HepG2 (cell line): ENCODE measurements around the gene NRBP1. TPM values are rescaled to one million over a fixed set of nuclear protein-coding genes. Genes with fewer than 3 reads are reported as not detected.
A peak's percentile ranks its signal among the peaks of the same experiment; 100 is the strongest.

Source experiments
- ATF3 ChIP-seq: sonication (generic); formaldehyde crosslinking; IDR thresholded peaks from 2 replicates; pipeline ENCODE4 v1.4.0; 2020; ENCODE audit warnings: missing genetic modification reagents
- EHMT2 ChIP-seq: fragments of 200-600 bp; sonication (generic); IDR thresholded peaks from 2 replicates; pipeline ENCODE4 v1.7.0; 2017; ENCODE audit warnings: antibody characterized with exemption, low read depth, low read length, borderline replicate concordance
- FOXO1 ChIP-seq: sonication (generic); formaldehyde crosslinking; IDR thresholded peaks from 2 replicates; pipeline ENCODE4 v1.4.0; 2020; ENCODE audit warnings: missing genetic modification reagents
- JDP2 ChIP-seq: sonication (generic); formaldehyde crosslinking; IDR thresholded peaks from 2 replicates; pipeline ENCODE4 v1.8.1; 2022; ENCODE audit warnings: missing genetic modification reagents, borderline replicate concordance
- MZF1 ChIP-seq: sonication (generic); formaldehyde crosslinking; IDR thresholded peaks from 2 replicates; pipeline ENCODE4 v1.8.1; 2023; ENCODE audit warnings: mild to moderate bottlenecking, missing genetic modification reagents, borderline replicate concordance
- NFATC3 ChIP-seq: sonication (generic); formaldehyde crosslinking; IDR thresholded peaks from 2 replicates; pipeline ENCODE4 v1.5.1; 2020; ENCODE audit warnings: mild to moderate bottlenecking, missing genetic modification reagents
- NR2F1 ChIP-seq, 2 experiments: fragments of 450-650 bp in 1 of 2; formaldehyde crosslinking in 1 of 2; IDR thresholded peaks; 2 replicates each; pipeline versions ENCODE4 v1.5.0 to v1.6.1; 2016 to 2020; ENCODE audit warnings: mild to moderate bottlenecking in 1 of 2, missing compliant biosample characterization in 1 of 2, missing genetic modification reagents in 1 of 2, moderate library complexity in 1 of 2
- ZBTB1 ChIP-seq: sonication (generic); formaldehyde crosslinking; IDR thresholded peaks from 2 replicates; pipeline ENCODE4 v1.4.0; 2020; ENCODE audit warnings: missing genetic modification reagents, borderline replicate concordance
- ZFP36 ChIP-seq: fragments of 150-350 bp; IDR thresholded peaks from 2 replicates; pipeline ENCODE4 v1.6.1; 2018; ENCODE audit warnings: borderline replicate concordance, low read length, low read depth; ENCODE audit not compliant: partially characterized antibody
- ZNF354B ChIP-seq: sonication (generic); formaldehyde crosslinking; IDR thresholded peaks from 2 replicates; pipeline ENCODE4 v1.8.0; 2022; ENCODE audit warnings: mild to moderate bottlenecking, missing genetic modification reagents
- ZNF430 ChIP-seq: sonication (generic); formaldehyde crosslinking; IDR thresholded peaks from 2 replicates; pipeline ENCODE4 v1.9.0; 2021; ENCODE audit warnings: mild to moderate bottlenecking, missing genetic modification reagents
- ZNF652 ChIP-seq: IDR thresholded peaks from 2 replicates; pipeline ENCODE4 v1.6.1; 2016; ENCODE audit warnings: low read depth, borderline replicate concordance
- polyA plus RNA-seq, 8 experiments: library from polyadenylated mRNA; depleted of rRNA in 3 of 8; stranded (reverse) in 7 of 8; unstranded in 1 of 8; fragments of >200 nt; fragmentation: Illumina TruSeq in 4 of 8; extraction: Trizol in 4 of 8; gene quantifications; 2 replicates each; pipeline versions ENCODE4 v1.2.1 to v1.2.3, GENCODE V29; 2011 to 2016; ENCODE audit warnings: low read depth in 4 of 8, missing spikeins in 1 of 8, mixed read lengths in 1 of 8; ENCODE audit not compliant: insufficient read depth in 1 of 8
- total RNA-seq, 5 experiments: library from RNA; depleted of rRNA; stranded (reverse); fragments of >200 nt; fragmentation: Illumina TruSeq; extraction: Trizol; gene quantifications; 2 replicates each; pipeline ENCODE4 v1.2.3, GENCODE V29; 2016; ENCODE audit warnings: low read depth in 1 of 5
- TF ChIP-seq, protein P1 (sequence below): sonication (generic); formaldehyde crosslinking; IDR thresholded peaks from one replicate; pipeline ENCODE4 v1.5.1; 2020; ENCODE audit warnings: mild to moderate bottlenecking, missing genetic modification reagents; ENCODE audit errors: not compliant biosample characterization
- TF ChIP-seq, protein P2 (sequence below): sonication (generic); formaldehyde crosslinking; IDR thresholded peaks from 2 replicates; pipeline ENCODE4 v1.5.1; 2020; ENCODE audit warnings: missing genetic modification reagents, mild to moderate bottlenecking, borderline replicate concordance
- TF ChIP-seq, protein P3 (sequence below): sonication (generic); formaldehyde crosslinking; IDR thresholded peaks from 2 replicates; pipeline ENCODE4 v1.4.0; 2020; ENCODE audit warnings: missing genetic modification reagents, borderline replicate concordance

Gene NRBP1
- total and polyA plus RNA-seq, 2 of the 13 experiments (the other 11 are each of a cell fraction or from before 2014, with no cell fraction given), result 165 to 240 TPM

DNA sequence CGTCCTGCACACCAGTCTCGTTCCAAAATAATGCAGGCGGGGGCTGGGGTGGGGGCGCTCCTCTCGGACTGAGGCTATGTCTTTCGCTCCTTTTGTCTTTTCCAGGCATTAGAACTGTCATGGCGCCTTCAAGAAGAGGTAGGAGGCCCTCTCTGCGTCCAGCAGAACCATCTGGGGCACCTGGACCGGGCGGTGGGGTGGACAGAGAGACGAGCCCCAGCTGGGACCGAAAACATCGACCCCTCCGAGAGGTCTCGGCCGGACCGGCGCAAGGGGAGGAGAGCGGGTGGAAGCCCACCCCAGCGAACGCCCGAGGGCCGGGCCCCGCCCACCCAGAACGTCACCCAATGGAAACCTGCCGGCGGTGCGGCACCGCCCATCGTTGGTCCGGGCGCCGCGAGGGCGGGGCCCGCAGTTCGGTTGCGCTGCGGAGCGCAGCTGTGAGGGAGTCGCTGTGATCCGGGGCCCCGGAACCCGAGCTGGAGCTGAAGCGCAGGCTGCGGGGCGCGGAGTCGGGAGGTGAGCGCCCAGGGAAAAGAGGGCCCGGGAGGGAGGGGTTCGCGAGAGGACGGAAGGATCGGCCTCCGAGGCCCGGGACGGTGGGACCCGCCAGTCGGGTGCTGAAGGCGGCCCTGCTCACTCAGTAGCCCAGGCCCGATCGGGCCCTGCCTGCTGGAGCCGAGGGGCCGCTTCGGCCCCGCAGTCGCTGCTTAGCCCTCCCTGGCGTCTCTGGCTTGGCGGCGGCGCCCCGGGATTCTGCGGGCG is at the start of gene NRBP1 (continued):
- TF ChIP-seq, protein P1, sequence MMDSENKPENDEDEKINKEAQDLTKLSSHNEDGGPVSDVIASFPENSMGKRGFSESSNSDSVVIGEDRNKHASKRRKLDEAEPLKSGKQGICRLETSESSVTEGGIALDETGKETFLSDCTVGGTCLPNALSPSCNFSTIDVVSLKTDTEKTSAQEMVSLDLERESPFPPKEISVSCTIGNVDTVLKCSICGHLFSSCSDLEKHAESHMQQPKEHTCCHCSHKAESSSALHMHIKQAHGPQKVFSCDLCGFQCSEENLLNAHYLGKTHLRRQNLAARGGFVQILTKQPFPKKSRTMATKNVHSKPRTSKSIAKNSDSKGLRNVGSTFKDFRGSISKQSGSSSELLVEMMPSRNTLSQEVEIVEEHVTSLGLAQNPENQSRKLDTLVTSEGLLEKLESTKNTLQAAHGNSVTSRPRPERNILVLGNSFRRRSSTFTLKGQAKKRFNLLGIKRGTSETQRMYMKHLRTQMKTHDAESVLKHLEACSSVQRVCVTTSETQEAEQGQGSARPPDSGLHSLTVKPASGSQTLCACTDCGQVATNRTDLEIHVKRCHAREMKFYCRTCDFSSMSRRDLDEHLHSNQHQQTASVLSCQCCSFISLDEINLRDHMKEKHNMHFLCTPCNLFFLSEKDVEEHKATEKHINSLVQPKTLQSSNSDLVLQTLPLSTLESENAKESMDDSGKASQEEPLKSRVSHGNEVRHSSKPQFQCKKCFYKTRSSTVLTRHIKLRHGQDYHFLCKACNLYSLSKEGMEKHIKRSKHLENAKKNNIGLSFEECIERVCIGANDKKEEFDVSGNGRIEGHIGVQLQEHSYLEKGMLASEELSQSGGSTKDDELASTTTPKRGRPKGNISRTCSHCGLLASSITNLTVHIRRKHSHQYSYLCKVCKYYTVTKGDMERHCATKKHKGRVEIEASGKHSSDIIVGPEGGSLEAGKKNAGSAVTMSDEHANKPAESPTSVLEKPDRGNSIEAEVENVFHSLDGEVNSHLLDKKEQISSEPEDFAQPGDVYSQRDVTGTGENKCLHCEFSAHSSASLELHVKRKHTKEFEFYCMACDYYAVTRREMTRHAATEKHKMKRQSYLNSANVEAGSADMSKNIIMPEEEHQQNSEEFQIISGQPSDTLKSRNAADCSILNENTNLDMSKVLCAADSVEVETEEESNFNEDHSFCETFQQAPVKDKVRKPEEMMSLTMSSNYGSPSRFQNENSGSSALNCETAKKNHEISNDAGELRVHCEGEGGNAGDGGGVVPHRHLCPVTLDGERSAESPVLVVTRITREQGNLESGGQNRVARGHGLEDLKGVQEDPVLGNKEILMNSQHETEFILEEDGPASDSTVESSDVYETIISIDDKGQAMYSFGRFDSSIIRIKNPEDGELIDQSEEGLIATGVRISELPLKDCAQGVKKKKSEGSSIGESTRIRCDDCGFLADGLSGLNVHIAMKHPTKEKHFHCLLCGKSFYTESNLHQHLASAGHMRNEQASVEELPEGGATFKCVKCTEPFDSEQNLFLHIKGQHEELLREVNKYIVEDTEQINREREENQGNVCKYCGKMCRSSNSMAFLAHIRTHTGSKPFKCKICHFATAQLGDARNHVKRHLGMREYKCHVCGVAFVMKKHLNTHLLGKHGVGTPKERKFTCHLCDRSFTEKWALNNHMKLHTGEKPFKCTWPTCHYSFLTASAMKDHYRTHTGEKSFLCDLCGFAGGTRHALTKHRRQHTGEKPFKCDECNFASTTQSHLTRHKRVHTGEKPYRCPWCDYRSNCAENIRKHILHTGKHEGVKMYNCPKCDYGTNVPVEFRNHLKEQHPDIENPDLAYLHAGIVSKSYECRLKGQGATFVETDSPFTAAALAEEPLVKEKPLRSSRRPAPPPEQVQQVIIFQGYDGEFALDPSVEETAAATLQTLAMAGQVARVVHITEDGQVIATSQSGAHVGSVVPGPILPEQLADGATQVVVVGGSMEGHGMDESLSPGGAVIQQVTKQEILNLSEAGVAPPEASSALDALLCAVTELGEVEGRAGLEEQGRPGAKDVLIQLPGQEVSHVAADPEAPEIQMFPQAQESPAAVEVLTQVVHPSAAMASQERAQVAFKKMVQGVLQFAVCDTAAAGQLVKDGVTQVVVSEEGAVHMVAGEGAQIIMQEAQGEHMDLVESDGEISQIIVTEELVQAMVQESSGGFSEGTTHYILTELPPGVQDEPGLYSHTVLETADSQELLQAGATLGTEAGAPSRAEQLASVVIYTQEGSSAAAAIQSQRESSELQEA (CRISPR knock-in tag), result peak; percentile 77
- TF ChIP-seq NFATC3, result peak; percentile 95; the same call in 1 of the 2 replicates
- TF ChIP-seq ZNF354B, result no peak
- TF ChIP-seq FOXO1 (CRISPR knock-in tag), result peak; percentile 20; the same call in 1 of the 2 replicates
- TF ChIP-seq ZNF430, result peak; percentile 88
- no peak for TF ChIP-seq MZF1
- no peak for TF ChIP-seq ZFP36
- no peak for TF ChIP-seq ATF3 (CRISPR knock-in tag)
- TF ChIP-seq, protein P2, sequence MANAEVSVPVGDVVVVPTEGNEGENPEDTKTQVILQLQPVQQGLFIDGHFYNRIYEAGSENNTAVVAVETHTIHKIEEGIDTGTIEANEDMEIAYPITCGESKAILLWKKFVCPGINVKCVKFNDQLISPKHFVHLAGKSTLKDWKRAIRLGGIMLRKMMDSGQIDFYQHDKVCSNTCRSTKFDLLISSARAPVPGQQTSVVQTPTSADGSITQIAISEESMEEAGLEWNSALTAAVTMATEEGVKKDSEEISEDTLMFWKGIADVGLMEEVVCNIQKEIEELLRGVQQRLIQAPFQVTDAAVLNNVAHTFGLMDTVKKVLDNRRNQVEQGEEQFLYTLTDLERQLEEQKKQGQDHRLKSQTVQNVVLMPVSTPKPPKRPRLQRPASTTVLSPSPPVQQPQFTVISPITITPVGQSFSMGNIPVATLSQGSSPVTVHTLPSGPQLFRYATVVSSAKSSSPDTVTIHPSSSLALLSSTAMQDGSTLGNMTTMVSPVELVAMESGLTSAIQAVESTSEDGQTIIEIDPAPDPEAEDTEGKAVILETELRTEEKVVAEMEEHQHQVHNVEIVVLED (CRISPR knock-in tag), result peak; percentile 84
- no peak for TF ChIP-seq EHMT2
- 0 out of 4 replicates have a peak, but pooled peaks of 1 of the 2 experiments have one; percentile 9 for TF ChIP-seq NR2F1 (CRISPR knock-in tag; IDR thresholded peaks at IDR 0.05)
- peak; percentile 56; the same call in 1 of the 2 replicates for TF ChIP-seq ZBTB1 (CRISPR knock-in tag)
- no peak for TF ChIP-seq ZNF652 (CRISPR knock-in tag)
- TF ChIP-seq, protein P3, sequence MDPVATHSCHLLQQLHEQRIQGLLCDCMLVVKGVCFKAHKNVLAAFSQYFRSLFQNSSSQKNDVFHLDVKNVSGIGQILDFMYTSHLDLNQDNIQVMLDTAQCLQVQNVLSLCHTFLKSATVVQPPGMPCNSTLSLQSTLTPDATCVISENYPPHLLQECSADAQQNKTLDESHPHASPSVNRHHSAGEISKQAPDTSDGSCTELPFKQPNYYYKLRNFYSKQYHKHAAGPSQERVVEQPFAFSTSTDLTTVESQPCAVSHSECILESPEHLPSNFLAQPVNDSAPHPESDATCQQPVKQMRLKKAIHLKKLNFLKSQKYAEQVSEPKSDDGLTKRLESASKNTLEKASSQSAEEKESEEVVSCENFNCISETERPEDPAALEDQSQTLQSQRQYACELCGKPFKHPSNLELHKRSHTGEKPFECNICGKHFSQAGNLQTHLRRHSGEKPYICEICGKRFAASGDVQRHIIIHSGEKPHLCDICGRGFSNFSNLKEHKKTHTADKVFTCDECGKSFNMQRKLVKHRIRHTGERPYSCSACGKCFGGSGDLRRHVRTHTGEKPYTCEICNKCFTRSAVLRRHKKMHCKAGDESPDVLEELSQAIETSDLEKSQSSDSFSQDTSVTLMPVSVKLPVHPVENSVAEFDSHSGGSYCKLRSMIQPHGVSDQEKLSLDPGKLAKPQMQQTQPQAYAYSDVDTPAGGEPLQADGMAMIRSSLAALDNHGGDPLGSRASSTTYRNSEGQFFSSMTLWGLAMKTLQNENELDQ (CRISPR knock-in tag), result peak; percentile 83; the same call in 1 of the 2 replicates
- no peak; the same call in 1 of the 2 replicates for TF ChIP-seq JDP2 (CRISPR knock-in tag)
